Measurements from ENCODE around the gene NCOA1.
A peak's percentile ranks its signal among the peaks of the same experiment; 100 is the strongest.
"Not testable (repeated sequence)": the region's sequence is repeated elsewhere in the genome, so short reads cannot be mapped to it uniquely, and the experiment has no call there.

NCOA1 gene

DNA sequence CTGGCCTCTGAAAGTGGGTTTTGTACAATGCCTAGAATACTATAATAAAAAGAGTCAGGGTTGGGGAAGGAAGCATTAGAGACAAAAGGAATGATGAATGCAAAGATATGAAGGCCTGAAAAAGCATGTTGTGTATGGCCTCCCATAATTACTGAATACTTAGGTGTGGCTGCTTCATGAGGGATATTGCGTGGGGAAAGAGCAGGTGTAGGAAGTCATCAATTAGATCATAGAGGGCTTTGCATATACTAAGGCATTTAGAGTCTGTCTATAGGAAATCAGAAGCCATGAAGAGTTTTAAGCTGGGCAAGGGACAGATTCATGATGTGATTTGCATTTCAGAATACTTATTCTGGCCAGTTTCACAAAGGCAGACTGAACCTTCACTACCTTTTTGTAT lies 48.2 kb downstream of the NCOA1 start:
- DNase-seq (ENCODE audit: low read depth): no peak

DNA sequence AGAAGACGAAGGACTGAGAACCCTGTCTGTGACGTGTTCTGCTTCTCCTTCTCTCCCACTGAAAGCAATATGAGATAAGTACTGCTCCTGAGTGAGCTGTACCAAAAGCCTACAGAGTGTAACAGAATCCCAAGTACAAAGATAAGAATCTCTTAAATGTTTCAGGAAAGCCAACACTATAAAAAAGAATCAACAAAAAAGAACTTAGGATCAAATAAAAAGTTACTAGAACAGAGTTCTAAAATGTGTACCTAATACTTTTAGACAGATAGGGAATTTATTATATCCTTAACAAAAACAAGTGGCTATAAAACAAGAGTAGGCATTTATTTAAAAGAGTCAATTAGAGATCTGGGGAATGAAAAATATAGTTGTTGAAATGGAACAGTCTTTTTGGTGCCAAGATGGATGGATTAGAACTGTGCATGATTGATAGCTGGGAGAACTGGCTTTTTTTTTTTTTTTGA lies 49.0 kb downstream of the NCOA1 start:
- no peak for DNase-seq (ENCODE audit: low read depth)

DNA sequence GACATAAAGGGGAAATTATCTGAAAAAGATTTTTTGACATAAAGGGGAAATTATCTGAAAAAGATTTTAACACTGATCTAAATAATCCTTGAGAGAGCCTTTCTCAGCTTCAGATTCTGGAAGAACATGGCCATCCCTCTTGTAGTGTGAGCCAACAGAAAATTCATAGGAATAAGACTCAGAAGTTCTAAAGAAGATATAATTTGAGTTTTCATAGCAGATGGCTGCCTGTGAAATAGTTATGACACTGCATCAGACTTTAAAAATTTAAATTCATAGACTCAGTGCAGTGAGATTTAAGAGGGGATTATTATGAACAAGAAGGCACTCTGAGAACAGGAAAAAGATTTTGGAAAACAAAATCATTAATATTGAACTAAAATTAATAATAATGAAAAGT lies 50.6 kb downstream of the NCOA1 start:
- DNase-seq (ENCODE audit: low read depth): no peak

DNA sequence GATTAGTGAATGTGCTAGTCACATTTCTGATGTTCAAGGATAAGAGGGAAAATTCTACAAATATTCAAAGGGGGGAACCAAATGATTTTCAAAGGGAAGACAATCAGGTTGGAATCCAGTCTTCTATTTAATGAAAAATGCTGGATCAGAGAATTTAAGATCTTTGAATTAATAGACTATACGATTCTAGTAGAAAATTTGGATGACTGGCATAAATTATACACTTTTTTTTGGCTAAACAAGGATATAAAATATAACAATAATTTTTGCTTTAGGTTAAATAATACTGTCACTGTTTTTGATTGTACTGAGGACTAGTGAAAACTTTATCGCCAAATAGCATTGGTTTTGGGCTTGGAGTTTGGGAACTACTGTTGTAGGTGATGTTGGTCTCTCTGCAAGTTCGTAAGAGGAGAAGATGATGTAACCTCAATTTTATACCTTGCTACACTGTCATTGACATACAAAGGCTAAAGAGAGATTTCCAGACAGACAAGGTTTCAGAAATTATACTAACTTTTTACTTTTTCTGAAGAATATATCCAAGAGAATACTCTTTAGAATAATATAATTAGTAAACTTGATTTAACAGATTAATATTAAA lies 51.3 kb downstream of the NCOA1 start:
- no peak for DNase-seq (ENCODE audit: low read depth)

DNA sequence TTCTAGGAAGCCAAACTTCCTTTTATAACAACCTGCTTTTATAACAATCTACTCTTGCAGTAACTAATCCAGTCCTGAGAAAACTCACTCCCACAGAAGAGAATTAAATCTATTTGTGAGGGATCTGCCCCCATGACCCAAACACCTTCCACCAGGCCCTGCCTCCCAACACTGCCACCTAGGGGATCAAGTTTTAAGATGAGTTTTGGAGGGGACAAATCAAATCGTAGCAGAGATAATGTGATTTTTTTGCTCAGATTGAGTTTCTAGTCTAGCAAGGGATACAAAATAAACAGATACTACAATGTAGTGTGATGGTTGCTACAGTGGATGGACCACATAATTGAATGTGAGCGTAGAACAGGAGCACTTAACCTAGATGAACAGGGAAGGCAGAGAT lies 52.2 kb downstream of the NCOA1 start:
- DNase-seq (ENCODE audit: low read depth): peak; percentile 13

DNA sequence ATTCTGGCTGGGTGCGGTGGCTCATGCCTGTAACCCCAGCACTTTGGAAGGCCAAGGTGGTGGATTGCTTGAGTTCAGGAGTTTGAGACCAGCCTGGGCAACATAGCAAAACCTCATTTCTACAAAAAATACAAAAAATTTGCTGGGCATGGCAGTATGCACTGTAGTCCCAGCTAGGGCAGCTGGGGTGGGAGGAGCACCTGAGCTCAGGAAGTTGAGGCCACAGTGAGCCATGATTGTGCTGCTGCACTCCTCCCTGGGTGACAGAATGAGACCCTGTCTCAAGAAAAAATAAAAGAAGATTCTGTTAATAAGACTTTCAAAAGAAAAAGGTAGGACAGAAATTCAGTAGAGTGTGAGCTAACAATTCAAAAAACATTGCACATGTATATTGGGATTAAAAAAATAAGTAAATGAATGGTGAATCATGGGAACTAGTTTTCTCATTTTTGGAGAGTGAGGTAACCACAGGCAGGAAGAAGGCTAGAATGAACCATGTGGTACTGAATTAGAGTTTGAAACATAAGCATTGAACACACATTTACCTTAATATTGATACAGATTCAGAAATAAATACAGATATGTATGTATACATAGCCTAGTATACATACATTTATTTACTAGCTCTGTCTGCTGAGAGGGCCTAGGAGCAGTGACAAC lies 53.5 kb downstream of the NCOA1 start:
- DNase-seq (ENCODE audit: low read depth): peak; percentile 1

DNA sequence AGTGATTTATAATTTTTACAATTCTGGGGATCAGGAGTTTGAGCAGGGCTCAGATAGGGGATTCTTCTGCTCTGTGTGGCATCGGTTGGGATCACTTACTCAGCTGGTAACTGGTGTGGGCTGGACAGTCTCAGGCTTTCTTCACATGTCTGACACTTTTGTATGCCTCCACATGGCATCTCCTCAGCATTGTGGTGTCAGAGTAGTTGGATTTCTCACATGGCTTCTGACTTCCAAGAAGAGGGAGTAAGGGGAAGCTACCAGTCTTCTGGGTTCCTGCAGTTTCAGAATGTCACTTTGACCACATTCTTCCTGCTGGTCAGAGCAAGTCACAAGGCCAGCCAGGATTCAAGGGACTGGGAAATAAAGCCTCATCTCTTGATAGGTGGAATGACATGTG lies 55.6 kb downstream of the NCOA1 start:
- no peak for DNase-seq (ENCODE audit: low read depth)

DNA sequence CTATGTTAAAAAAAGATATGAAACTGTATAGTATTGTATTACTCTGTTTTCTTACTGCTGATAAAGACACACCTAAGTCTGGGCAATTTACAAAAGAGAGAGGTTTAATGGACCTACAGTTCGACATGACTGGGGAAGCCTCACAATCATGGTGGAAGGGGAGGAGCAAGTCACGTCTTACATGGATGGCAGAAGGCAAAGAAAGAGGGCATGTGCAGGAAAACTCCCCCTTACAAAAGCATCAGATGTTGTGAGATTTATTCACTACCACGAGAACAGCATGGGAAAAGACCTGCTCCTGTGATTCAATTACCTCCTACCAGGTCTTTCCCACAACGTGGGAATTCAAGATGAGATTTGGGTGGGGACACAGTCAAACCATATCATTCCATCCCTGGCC lies 57.0 kb downstream of the NCOA1 start:
- no peak for DNase-seq (ENCODE audit: low read depth)

DNA sequence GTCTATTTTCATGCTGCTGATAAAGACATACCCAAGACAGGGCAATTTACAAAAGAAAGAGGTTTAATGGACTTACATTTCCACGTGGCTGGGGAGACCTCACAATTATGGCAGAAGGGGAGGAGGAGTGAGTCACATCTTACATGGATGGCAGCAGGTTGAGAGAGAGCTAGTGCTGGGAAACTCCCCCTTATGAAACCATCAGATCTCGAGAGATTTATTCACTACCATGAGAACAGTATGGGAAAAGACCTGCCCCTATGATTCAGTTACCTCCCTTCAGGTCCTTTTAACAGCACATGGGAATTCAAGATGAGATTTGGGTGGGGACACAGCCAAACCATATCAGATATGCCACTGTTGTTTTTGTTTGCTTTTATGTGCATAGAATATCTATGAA lies 59.2 kb downstream of the NCOA1 start:
- peak; percentile 10 for DNase-seq (ENCODE audit: low read depth)

DNA sequence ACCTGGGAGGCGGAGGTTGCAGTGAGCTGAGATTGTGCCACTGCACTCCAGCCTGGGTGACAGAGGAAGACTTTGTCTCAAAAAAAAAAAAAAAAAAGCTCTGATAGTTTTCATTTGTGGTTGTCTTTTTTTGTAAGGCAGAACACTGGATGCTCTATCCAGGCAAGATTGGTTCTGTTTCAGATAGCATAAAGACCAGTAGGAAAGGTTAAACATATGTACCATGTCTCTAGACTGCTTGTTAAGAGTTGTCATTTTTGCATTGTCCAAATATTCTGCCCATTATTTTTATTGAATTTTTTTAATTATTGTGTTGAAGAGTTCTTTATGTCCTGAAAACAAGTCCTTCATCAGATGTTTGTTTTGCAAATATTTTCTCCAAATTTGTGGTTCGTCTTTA lies 60.0 kb downstream of the NCOA1 start:
- DNase-seq (ENCODE audit: low read depth): no peak

DNA sequence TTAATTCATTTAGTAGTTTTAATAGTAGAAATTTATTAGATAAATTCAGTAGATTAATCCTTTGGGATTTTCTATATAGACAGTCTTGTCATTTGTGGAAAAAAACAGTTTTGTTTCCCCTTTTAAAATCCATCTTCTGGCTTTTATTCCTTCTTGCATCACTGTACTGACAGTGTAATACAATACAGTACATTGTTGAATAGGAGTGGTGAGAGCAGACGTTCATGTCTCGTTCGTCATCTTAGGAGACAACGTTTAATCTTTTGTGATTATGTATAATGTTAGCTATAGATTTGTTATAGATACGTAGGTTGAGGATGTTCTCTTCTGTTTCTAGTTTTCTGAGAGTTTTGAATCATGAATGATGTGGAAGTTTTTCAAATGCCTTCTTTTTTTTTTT lies 61.8 kb downstream of the NCOA1 start:
- DNase-seq (ENCODE audit: low read depth): no peak

DNA sequence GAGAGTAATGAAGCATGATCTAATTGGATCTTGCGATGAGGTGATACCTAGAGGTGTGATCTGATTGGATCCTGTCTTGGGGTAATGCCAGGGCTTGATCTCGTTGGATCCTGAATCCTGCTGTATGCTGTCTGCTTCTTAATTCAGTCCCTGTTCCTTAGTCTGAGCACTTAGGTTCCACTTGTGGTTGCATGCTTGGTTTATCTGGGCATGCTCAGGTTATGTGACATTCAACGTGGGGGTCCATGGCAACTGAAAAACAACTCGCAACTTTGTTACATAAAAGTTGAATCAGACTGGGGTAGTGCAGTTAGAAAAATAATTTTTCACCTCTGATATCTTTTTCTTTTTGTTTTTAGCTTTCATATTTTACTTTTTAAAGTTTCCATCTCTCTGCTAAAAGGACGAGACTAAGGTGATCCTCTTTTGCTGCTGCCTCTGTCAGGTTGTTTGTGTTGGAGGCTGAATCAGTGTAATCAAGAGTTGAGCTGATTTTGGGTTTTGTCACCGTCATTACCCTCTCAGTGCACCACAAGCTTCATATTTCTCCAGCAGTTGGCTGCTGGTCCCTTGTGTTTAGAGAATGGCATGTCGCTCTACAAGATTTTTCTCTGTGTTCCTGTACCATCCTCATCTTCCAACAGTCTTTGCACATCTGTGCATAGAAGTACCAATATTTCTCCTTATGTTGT lies 67.9 kb downstream of the NCOA1 start:
- DNase-seq (ENCODE audit: low read depth): no peak

DNA sequence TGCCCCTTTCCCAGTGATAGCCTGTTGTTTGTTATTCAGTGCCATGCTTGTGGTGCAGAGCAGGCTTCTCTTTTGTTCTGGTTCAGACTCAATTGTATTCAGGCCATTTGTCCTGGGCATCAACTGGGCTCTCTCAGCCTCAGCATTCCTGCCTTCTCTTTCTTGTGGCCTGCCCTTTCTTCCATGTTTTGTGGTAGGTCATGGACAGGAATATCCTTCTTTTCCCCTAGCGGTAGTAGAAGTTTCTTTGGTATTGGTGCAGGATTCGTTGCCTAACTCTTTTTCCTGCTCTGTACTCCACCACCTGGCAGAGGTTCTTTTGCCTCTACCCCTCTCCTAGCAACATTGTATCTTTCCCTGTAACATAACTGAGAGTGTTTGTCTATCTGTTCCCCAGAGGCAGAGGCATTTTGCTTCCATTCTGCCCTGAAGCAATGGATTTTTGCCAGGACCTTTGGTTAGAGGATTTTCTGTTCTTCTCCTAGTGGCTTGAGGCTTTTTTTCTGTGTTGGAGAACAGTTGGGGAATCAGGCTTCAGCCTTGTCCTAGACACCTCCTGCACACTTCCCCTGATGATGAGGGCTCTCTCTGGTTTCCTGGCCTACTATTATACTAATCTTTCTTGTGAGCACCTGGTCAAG lies 68.5 kb downstream of the NCOA1 start:
- DNase-seq (ENCODE audit: low read depth): peak; percentile 3

DNA sequence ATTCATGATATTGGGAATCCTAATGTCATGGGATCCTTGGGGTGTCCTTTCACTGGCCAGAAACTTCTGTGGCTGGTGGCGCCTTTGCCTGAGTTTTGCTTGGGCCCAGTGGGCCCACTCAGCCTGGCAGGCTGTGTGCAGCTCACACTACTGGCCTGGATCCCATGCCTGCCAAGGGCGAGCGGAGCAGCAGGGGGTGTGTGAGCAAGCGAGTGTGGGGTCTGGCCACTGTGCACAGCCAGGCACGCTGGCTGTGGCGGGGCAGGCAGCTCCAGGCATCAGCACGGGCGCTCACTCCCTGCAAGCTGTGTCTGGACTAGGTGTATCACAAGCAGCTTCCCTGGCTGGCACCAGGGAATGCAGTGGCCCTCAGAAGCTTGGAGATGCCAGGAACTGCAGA lies 74.5 kb downstream of the NCOA1 start:
- no peak for DNase-seq (ENCODE audit: low read depth)

DNA sequence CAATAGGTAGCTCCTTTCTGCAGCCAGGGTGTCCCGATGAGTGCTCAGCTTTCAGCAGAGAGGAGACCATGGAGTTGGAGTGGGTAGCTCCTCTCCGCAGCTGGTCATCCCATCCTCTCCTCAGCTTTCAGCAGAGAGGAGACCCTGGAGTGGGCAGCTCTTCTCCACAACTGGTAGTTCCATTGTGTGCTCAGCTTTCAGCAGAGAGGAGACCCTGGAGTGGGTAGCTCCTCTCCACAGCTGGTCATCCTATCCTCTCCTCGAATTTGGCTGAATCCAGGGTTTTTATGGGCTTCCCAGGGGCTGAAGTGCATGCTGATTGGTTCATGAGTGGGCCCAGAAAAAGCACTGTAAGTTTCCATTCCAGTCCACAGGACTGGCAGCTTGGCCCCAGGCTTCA lies 75.2 kb downstream of the NCOA1 start:
- no peak for DNase-seq (ENCODE audit: low read depth)

DNA sequence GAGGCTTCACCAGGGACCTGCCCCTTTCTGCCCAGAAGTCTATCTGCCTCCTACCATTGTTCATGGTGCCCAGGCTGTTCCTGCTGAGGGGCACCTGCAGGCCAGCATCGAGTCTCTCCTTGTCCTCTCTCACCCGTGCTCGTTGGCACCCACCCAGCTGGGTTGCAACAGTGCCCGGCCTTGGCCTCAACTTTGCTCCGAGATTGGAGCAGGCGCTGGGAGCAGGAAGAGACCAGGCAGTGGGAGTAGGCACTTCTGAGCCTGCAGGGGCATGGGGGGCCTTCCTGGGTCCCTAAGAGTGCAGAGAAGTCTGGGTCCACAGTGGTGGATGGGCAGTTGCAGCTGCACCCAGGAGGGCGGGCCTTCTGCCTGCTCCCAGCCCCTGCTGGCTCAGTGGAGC lies 75.6 kb downstream of the NCOA1 start:
- no peak for DNase-seq (ENCODE audit: low read depth)

DNA sequence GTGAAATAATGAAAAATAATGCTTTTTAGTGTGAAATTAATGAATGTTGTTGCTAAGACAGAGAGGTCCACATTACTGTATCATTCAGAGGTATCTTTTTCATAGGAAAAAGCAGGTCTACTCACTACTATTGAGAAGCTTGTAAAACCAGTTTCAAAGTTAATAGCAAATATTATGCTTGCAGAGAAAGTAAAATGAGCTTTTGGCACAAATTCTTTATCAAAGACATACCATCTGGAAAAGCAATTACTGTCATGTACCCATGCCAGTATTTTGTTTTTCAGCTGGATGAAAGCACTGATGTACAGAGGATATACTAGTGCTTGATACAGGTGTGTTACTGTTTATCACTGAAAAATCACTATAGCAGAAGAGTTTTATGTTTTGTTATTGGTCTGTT lies 77.5 kb downstream of the NCOA1 start:
- no peak for DNase-seq (ENCODE audit: low read depth)

DNA sequence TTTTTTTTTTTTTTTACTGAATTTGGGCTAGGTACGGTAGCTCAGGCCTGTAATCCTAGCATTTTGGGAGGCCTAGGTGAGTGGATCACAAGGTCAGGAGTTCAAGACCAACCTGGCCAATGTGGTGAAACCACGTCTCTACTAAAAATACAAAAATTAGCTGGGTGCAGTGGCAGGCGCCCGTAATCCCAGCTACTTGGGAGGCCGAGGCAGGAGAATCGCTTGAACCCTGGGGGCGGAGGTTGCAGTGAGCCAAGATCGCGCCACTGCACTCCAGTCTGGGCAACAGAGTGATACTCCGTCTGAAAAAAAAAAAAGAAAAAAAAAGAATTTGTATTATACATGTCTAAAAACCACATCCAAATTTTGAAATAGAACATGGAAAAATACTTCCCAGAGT lies 78.5 kb downstream of the NCOA1 start:
- not testable (repeated sequence) for DNase-seq (ENCODE audit: low read depth)

DNA sequence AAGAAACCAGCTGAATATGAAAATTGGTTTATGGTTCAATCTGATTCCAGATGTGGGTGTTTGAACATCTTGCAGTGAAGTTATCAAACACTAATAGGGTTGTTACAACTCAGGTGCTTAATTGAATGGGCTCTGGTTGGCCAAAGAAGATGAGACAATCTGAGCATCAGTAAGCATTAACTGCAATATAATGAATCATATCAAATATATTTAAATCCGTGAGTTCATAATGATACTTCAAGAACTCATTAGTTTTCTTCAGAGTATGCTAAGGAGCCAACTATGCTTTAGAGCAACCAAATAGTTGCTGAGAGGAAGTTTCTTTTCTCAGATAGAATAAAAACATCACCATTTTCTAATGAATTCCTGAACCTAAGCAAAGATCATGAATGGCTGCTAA lies 79.2 kb downstream of the NCOA1 start:
- DNase-seq (ENCODE audit: low read depth): no peak

DNA sequence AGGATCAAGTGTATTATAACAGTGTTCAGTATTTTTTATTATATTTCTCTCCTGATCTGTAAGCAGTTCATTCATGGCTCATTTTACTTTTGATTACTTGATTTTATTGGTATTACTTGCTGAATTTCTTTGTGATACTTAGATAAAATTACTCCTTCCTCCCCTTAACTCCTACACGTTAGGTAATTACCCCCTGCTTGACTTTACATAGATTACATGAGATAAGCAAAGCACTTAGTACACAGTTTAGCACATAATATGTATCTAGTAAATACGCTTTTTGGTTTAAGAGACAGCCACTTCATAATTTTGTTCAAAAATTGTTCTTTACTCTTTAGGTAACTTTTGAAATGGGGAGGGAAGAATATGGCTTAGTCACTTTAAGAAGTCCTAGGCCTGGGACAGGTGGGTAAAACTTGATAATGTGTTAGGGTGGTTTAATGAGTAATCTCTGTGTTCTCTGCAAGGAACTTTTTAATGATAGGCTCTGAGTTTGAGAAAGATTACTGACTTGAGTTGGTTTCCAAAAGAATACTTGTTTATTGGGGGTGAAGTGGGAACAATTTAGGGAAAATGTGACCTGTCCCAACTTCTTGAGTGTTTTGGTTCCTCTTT lies 80.9 kb downstream of the NCOA1 start:
- no peak for DNase-seq (ENCODE audit: low read depth)

DNA sequence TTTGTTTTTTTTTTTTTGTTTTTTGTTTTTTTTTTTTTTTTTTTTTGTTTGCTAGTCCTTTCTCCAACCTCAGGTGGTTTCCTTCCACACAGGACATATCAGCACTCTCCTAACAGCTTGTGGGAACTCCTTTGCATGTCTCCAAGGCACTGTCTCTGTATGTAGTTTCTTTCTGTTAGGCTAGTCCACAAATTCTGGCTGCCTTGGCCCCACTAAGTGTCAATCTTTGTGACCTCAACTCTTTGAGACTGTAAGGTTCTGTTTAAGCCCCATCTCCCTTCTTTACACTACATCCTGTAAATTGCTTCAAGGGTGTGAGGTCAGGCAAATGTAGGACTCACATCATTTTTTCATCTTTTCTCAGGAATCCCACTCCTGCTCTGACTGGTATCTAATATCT lies 85.1 kb downstream of the NCOA1 start:
- DNase-seq (ENCODE audit: low read depth): no peak

DNA sequence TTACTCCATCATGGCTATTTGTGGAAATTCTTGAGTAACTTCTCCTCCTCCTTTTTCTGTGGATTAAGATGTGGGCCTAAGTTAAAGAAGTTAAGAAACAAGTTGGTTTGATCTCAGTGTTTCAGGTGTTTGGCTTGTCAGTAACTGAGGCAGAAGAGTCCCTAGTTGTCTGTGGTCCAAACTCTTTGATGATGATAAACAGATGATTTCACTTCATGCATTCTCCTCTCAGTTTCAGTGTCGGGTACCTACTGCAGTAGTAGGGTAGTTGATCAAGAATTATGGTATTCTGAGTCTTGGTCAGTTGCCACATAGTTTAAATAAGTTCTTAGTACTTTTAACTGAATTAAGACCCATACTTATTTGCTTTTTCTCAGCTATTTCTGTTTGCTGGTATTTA lies 85.6 kb downstream of the NCOA1 start:
- no peak for DNase-seq (ENCODE audit: low read depth)

DNA sequence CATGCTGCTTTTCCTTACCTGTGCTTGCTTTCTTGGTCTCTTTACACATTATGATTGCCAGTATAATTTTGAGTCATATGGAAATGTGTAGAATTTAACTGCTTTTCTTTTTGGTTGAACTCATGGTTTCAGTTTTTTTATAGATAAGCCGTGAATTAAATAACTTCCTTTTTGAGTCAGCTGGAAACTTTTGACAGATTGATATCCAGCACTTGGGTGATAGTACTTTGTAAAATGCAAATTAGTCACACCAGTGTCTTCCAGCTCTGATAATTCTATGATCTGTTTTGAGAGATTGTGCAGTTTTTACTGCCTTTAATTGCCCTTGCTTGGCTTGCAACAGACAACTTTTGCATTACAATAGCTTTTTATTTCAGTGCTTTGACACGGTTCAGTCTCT lies 86.4 kb downstream of the NCOA1 start:
- DNase-seq (ENCODE audit: low read depth): no peak
